PC-9 (cell line): ENCODE results near the gene BACH2. TPM values are rescaled to one million over a fixed set of nuclear protein-coding genes. Genes with fewer than 3 reads are reported as not detected.

Experiments used
- BruUV-seq: library from RNA; stranded (reverse); fragments of 400-500 nt; replicated peaks from 2 replicates; lab custom pipeline; 2021; lab: Mats Ljungman, UMichigan
- CTCF ChIA-PET: fragments of 300-600 bp; sonication (Branson Sonifier 250); formaldehyde crosslinking; loops from one replicate; lab custom pipeline; 2022; ENCODE audit warnings: antibody characterized with exemption; lab: Charles Lee
- POLR2A ChIA-PET: fragments of 300-600 bp; sonication (Branson Sonifier 250); formaldehyde crosslinking; loops from one replicate; lab custom pipeline; 2022; ENCODE audit warnings: antibody characterized with exemption; ENCODE audit not compliant: unreplicated experiment; lab: Charles Lee
- DNase-seq, 2 experiments: peaks; one replicate each; pipeline versions ENCODE4 v3.0.0 to v3.0.0-alpha.2; 2015 to 2022; ENCODE audit warnings: mixed read lengths in 1 of 2
- H2AFZ ChIP-seq: fragments of 200-600 bp; sonication (generic); 2 replicates; pipeline ENCODE4 v1.8.1; 2017; ENCODE audit warnings: antibody characterized with exemption
- H3F3A ChIP-seq: fragments of 200-600 bp; sonication (generic); 2 replicates; pipeline ENCODE4 v1.8.1; 2017; ENCODE audit warnings: antibody characterized with exemption, mild to moderate bottlenecking, low read depth; ENCODE audit not compliant: insufficient read depth
- H3K27ac ChIP-seq: fragments of 200-600 bp; sonication (generic); 2 replicates; pipeline ENCODE4 v1.6.1; 2016; ENCODE audit warnings: mixed run types
- H3K27me3 ChIP-seq: fragments of 200-600 bp; sonication (generic); 2 replicates; pipeline ENCODE4 v1.6.1; 2016; ENCODE audit warnings: low read depth, mixed run types; ENCODE audit not compliant: insufficient read depth
- H3K36me3 ChIP-seq: fragments of 200-600 bp; sonication (generic); 2 replicates; pipeline ENCODE4 v1.6.1; 2016; ENCODE audit warnings: low read depth, mixed run types
- H3K4me1 ChIP-seq: fragments of 200-600 bp; sonication (generic); replicated peaks from 2 replicates; pipeline ENCODE4 v1.6.1; 2016; ENCODE audit warnings: mixed run types; ENCODE audit not compliant: insufficient read depth
- H3K4me2 ChIP-seq: fragments of 200-600 bp; sonication (generic); 2 replicates; pipeline ENCODE4 v1.6.1; 2017; ENCODE audit warnings: mixed run types
- H3K4me3 ChIP-seq: fragments of 200-600 bp; sonication (generic); 2 replicates; pipeline ENCODE4 v1.6.1; 2016; ENCODE audit warnings: mixed run types
- H3K79me2 ChIP-seq: fragments of 200-600 bp; sonication (generic); 2 replicates; pipeline ENCODE4 v1.6.1; 2017; ENCODE audit warnings: low read depth, mixed run types
- H3K9me2 ChIP-seq: fragments of 200-600 bp; sonication (generic); 2 replicates; pipeline ENCODE4 v1.8.1; 2017; ENCODE audit warnings: mild to moderate bottlenecking; ENCODE audit not compliant: insufficient read depth
- H3K9me3 ChIP-seq: fragments of 200-600 bp; sonication (generic); 2 replicates; pipeline ENCODE4 v1.8.1; 2016; ENCODE audit warnings: low read depth; ENCODE audit not compliant: insufficient read depth
- H4K20me1 ChIP-seq: fragments of 200-600 bp; sonication (generic); 2 replicates; pipeline ENCODE4 v1.8.1; 2017; ENCODE audit not compliant: insufficient read depth
- CTCF ChIP-seq: fragments of 200-600 bp; sonication (generic); conservative IDR thresholded peaks from 2 replicates; pipeline ENCODE4 v1.6.1; 2017; ENCODE audit warnings: mixed run types, antibody characterized with exemption, mild to moderate bottlenecking, moderate library complexity
- EZH2 ChIP-seq: fragments of 200-600 bp; sonication (generic); IDR thresholded peaks from 2 replicates; pipeline ENCODE4 v1.8.0; 2017; ENCODE audit warnings: antibody characterized with exemption, low read depth
- intact Hi-C: fragments of 100-400 bp; cut with micrococcal nuclease; formaldehyde crosslinking; loops from one replicate; pipeline ENCODE4 v1.10.0; 2022; ENCODE audit not compliant: unreplicated experiment
- total RNA-seq: library from RNA; stranded (reverse); gene quantifications from 2 replicates; pipeline ENCODE4 v1.2.3, GENCODE V29; 2021

The BACH2 gene
- total RNA-seq, 1 experiment from 2014 or later, result 2.3 TPM

DNA sequence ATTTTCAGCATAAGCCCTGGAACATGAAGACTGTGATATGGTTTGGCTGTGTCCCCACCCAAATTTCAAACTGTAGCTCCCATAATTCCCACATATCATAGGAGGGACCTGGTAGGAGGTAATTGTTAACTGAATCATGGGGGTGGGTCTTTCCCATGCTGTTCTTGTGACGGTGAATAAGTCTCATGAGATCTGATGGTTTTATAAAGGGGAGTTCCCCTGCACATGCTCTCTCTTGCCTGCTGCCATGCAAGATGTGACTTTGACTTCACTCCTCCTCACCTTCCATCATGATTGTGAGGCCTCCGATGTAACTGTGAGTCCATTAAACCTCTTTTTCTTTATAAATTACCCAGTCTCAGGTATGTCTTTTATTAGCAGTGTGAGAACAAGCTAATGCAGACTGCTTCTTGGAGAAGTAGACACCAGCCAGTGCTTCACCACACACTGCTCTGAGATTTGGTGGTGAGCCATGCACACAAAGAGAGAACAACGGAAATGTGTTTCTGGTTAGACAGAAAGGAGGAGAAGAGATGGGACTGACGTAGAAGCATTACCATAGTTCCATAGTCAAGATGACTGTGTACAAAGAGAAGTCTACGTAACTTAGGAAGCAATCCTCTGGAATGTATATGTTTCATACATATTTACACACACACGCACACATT, 97.8 kb downstream of the BACH2 start:
- H4K20me1 ChIP-seq, result no peaks in the 10 kb centered on the region
- H3K9me3 ChIP-seq, result no peaks in the 10 kb centered on the region
- no peak overlapping the region for H3K4me2 ChIP-seq
- no peak for DNase-seq
- no peaks in the 10 kb centered on the region for H3F3A ChIP-seq
- H3K4me1 ChIP-seq, result no peaks in the 10 kb centered on the region
- no peak overlapping the region for H2AFZ ChIP-seq
- H3K27me3 ChIP-seq, result no peaks in the 10 kb centered on the region
- no TSS peak for BruUV-seq
- H3K4me3 ChIP-seq, result no peak overlapping the region
- ChIA-PET POLR2A (interaction anchor here (0.6 kb wide), 1 partner anchor 19 kb away, joined by 3 read pairs; no protein-coding TSS in a partner anchor), CTCF (no interaction called here)
- H3K36me3 ChIP-seq, result no peaks in the 10 kb centered on the region
- intact Hi-C loops, result no loop called here
- no peaks in the 10 kb centered on the region for H3K79me2 ChIP-seq
- no peak for TF ChIP-seq CTCF
- no peak for TF ChIP-seq EZH2
- no peaks in the 10 kb centered on the region for H3K9me2 ChIP-seq
- H3K27ac ChIP-seq, result no peak overlapping the region

DNA sequence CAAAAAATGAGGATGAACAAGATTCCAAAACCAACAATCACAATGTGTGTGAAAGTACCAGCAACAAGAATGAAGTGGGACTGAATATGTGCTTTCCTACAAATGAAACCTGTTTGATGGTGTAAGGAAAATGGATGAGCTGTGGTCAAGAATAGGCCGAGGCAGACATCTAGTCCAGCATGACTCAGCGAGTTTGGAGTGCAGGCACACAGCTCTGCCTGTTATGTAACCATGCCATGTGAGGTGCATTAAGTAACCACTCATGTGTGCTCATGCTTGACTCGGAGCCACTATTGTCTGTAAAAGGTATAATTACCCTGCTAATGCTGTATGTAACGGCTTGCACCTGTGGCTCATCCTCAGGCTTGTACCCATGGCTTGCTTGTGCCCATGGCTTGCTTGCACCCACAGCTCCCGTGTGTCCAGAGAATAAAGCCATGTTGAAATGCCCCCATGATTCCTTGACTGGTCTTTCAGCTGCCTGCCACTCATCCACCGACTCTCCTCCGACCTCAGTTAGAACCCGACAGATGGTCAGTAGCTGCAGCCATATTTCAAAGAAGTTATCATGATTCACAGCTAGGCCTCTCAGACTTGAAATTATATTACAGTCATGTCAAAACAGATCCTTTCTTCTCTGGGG, 98.7 kb downstream of the BACH2 start:
- Histone ChIP-seq H3F3A (no peaks in the 10 kb centered on the region), H3K9me2 (no peaks in the 10 kb centered on the region), H3K4me2 (no peak overlapping the region), H2AFZ (no peak overlapping the region), H3K27ac (no peak overlapping the region), H3K27me3 (no peaks in the 10 kb centered on the region), H3K36me3 (no peaks in the 10 kb centered on the region), H3K79me2 (no peaks in the 10 kb centered on the region), H3K9me3 (no peaks in the 10 kb centered on the region), H4K20me1 (no peaks in the 10 kb centered on the region), H3K4me3 (no peak overlapping the region), H3K4me1 (no peaks in the 10 kb centered on the region)
- no TSS peak for BruUV-seq
- CTCF ChIA-PET, result no interaction called here
- intact Hi-C loops, result no loop called here
- no peak for TF ChIP-seq EZH2
- no peak for TF ChIP-seq CTCF
- POLR2A ChIA-PET, result no interaction called here
- DNase-seq, result no peak

DNA sequence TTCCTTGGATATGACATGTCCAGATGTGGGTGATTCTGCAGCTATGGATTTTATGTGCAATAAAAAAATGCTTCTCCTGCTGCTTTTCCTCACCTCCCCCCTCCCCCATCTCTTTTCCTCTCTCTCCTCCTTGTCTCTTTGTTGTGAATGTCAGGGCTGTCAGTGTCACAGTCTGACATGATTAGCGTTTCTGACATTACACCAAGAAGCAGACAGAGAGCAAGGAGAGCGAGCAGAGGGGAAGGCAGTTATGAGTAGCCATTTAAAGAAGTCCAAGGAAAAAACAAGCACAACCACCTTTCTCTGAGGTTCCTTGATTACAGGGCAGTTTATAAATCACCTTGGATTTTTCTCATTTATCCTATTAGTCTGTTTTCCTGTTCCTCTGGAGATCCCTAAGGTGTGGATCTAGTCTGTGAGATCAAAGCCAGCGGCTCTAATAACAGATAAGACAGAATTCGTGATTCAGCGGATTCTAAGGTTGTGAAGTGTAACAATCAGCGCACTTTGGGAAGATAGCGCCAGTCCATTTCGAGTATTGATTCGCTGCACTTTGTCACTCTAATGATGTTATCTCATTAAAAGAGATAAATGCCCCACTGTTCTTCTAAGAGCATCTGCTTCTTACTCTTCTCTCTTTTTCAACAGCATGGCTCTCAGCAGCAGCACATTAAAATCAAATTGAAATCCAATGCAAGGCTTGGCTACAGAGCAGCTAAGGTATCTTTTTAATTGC, 101.4 kb downstream of the BACH2 start:
- CTCF ChIA-PET, result no interaction called here
- intact Hi-C loops, result no loop called here
- DNase-seq, result no peak

More for the DNA sequence above, 101.4 kb downstream of the BACH2 start:
- Histone ChIP-seq H3K9me3 (no peaks in the 10 kb centered on the region), H3K36me3 (no peaks in the 10 kb centered on the region), H3K27me3 (no peaks in the 10 kb centered on the region), H2AFZ (no peak overlapping the region), H4K20me1 (no peaks in the 10 kb centered on the region), H3K9me2 (no peaks in the 10 kb centered on the region), H3F3A (no peaks in the 10 kb centered on the region), H3K27ac (no peak overlapping the region), H3K4me1 (no peaks in the 10 kb centered on the region), H3K79me2 (no peaks in the 10 kb centered on the region), H3K4me2 (no peak overlapping the region), H3K4me3 (no peak overlapping the region)
- no TSS peak for BruUV-seq
- POLR2A ChIA-PET, result no interaction called here
- TF ChIP-seq EZH2 (no peak), CTCF (no peak)
